Spleen (tissue), 7 donors: ENCODE data around the gene CCNY.

Experiments
- CTCF ChIP-seq, 11 experiments: fragments of 200-600 bp in 7 of 11; fragments of 450-650 bp in 4 of 11; sonication (generic) in 4 of 11; IDR thresholded peaks in 8 of 11; conservative IDR thresholded peaks in 3 of 11; 1 replicate in 7 of 11; 2 replicates in 4 of 11; pipeline versions ENCODE4 v1.4.0 to v1.8.0; 2016 to 2021; ENCODE audit warnings: antibody characterized with exemption in 11 of 11, inconsistent platforms in 4 of 11, mild to moderate bottlenecking in 1 of 11
- POLR2A ChIP-seq, 3 donors: fragments of 450-650 bp; IDR thresholded peaks; one replicate each; pipeline ENCODE4 v1.5.1; 2017; ENCODE audit warnings: antibody characterized with exemption in 3 of 3, mild to moderate bottlenecking in 1 of 3
- donor health status: DM: no; HTN: no; CAD: no; lungs with moderate emphysema.
- donor health status: DM: no; HTN: no; CAD: no.
- donor health status: DM: no; HTN: no; CAD: no.

GRCh38 chr10:35379226-35380137 lies 43.2 kb downstream of the CCNY start:
- TF ChIP-seq CTCF (IDR thresholded peaks at IDR 0.05 in 8 of 11, conservative IDR thresholded peaks at IDR 0.05 in 3 of 11) = peak in 7 of 11 experiments; percentile 15 to 61 (median 31)
- no peak for TF ChIP-seq POLR2A (IDR thresholded peaks at IDR 0.05)
